ENCODE data around the gene HOXC13.
A peak's percentile ranks its signal among the peaks of the same experiment; 100 is the strongest.

Gene HOXC13

DNA sequence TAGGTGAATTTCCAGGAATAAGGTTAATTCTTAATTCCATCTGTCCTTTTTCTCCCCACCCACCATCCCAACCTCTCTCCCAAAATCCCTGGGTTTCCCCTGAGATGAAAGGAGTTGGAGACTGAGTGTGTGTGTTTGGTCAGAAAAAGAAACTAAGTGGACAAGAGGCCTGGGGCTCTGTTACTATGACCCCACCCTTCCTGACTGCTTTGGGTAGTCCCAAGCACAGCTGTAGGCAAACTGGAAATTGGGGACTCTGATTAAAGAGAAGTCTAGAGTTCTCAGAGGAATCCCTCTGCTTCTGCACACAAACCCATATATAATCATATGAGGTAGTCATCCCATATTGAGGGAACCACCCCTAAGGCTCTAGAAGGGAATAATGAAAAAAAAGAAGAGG, 9.1 kb downstream of the HOXC13 start:
- Mint-ChIP-seq H3K27ac (no peak overlapping the region), H3K9me3 (no peaks in the 10 kb centered on the region), H3K27me3 (peaks cover 100% of the 10 kb centered on the region), H3K4me1 (peaks cover 2% of the 10 kb centered on the region), H3K36me3 (no peaks in the 10 kb centered on the region), H3K4me3 (no peak overlapping the region)
- CTCF ChIA-PET = interaction anchor here (0.6 kb wide), 1 partner anchor 85 kb away, joined by 3 read pairs; no protein-coding TSS in a partner anchor
- no peak for DNase-seq

DNA sequence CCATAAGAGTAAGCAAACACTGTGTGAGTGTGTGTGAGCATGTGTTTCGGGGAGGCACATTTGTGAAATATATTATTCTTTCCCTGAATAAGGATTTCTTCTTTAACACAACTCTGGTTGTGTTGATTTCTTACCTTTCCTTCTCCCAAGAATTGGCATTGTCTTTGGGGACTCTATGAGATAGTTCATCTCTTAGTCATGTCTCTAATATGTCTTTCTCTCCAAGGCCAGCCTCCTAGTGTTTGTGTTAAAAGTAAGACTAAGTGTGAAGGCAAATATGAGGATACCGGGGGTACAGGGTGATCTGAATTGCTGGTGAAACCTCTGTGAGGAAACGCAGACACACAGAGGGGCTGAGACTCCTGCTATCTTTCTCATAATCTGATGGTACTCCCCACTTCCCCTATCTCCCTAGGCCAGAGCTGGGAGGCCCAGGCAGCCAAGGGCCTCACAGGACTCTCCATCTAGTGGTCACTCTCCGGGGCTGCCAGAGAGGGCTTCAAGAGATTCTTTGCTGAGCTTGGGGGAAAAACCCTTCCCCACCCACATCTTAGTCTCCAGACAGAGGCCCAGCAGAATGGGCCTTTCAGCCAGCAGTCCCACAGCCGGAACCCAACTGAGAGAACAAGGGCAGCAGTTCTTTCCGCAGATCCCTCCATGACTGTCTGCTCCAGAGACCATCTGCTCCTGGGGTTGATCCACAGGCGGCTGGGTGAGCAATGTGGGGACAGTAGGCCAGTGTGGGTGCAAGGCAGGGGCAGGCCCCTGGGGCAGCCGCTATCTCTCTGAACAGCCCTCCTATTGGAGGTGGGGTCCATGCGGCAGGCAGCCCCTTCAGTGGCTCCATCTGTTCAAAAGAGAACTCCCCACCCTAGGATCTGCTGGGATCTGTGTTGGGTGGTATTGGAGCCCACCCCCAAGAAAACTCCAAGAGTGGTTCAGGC, 10.3 kb downstream of the HOXC13 start:
- Mint-ChIP-seq H3K27ac (no peak overlapping the region), H3K9me3 (no peaks in the 10 kb centered on the region), H3K4me3 (no peak overlapping the region), H3K4me1 (peaks cover 2% of the 10 kb centered on the region), H3K27me3 (peaks cover 100% of the 10 kb centered on the region), H3K36me3 (peaks cover 2% of the 10 kb centered on the region)
- DNase-seq = no peak
- CTCF ChIA-PET = interaction anchor here (0.6 kb wide), 1 partner anchor 83 kb away, joined by 3 read pairs; no protein-coding TSS in a partner anchor

DNA sequence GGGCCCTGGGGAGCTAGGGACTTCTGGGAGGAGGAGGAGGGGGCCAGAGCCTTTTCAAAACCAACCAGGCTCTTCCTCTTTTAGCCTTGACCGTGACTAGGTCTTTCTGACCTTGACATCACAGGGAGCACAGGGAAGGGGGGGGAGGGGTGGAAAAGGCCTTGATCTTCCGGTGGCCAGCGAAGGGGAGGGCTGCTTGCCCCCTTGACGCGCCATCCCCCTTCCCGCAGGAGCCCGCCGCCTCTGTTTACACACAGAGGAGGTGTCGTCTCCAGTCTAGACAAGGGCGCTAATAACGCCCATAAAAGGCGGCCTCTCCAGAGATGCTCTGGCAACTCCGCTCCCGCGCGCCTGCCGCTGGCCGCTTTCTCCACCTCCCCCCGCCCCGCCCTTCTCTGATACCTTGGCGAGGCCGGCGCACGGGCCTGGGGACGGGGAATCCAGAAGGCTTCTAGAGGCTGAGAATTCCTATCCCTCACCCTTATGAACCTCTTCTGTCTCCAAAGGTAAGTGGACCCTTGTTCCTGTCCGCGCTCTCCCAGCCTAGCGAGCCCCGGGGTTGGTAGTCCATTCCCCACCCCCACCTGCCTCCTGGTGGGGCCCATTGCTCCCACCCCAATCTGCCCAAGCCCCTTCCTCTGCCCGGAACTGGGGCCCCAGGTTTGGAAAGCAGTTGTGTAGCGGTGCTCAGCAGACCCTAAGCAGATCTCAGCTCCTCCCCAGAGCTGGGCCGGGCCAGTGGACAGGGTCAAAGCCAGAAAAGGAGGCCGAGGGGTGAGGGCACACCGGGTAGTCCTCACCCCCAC, 11.2 kb downstream of the HOXC13 start:
- H3K27ac Mint-ChIP-seq = peak overlapping the region; percentile 71
- no peak overlapping the region for H3K4me3 Mint-ChIP-seq
- peaks cover 2% of the 10 kb centered on the region for H3K36me3 Mint-ChIP-seq
- no peaks in the 10 kb centered on the region for H3K9me3 Mint-ChIP-seq
- H3K4me1 Mint-ChIP-seq = peaks cover 2% of the 10 kb centered on the region
- H3K27me3 Mint-ChIP-seq = peaks cover 100% of the 10 kb centered on the region
- DNase-seq = no peak
- CTCF ChIA-PET = interaction anchor here (0.7 kb wide), 1 partner anchor 9 kb away, joined by 3 read pairs; no protein-coding TSS in a partner anchor

DNA sequence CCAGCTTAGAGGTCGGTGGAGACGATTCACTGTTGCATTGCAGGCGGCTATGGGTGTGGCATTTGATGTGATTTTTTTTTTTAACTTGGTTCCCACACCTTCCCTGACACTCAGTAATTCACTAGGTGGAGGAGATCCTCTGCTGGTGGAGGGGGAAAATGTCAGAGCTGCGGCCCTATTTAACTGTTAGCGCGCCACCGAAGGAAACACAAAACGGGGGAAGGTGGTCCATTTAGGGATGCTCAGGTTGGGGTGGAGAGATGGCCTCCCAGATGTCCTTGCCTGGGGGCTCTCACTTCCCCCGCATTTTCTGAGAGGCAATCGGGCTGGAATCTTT, 11.8 kb downstream of the HOXC13 start:
- Mint-ChIP-seq H3K27ac (peak overlapping the region; percentile 71), H3K4me3 (no peak overlapping the region), H3K4me1 (no peaks in the 10 kb centered on the region), H3K27me3 (peaks cover 100% of the 10 kb centered on the region), H3K36me3 (peaks cover 2% of the 10 kb centered on the region), H3K9me3 (no peaks in the 10 kb centered on the region)
- no peak for DNase-seq
- CTCF ChIA-PET = interaction anchor here (0.7 kb wide), 1 partner anchor 10 kb away, joined by 3 read pairs; no protein-coding TSS in a partner anchor

DNA sequence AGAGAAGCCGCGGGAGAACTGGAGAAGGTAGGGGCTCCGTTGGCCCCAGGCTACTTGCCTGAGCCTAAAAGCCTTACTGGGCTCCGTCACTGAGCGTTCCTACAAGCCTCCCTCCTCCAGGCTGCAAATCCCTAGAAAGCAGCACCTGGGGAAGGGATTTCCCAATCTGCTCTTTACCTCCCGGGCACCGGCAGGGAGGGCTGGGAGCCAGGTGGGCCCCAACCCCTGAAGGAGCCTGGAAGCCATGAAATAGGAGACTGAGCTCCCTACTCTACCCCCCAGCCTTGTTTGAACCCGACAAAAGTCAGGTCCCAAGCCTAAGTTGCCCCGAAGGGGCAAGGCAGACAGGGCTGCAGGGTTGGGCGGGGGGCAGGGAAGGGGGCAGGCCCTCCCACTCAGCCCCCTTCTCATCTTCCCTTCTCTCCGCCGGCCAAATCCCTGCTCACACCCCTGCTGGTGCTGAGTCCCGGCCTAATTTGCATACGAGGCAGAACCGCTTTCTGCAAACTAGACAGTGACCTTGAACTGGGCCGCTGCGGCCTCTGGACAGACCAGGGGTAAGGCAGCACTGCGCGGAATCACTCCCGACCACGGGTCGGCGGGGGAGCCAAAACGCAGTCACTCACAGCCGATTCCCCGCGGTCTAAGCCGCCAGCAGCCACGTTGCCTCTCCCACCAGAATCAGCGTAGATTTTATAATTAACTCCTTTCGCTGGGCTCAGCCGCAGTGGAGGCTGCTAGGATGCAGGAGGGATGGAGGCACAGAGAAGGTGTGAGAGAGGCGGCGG, 12.4 kb downstream of the HOXC13 start:
- Mint-ChIP-seq H3K4me1 (no peaks in the 10 kb centered on the region), H3K9me3 (no peaks in the 10 kb centered on the region), H3K36me3 (peaks cover 2% of the 10 kb centered on the region), H3K27ac (peak overlapping the region; percentile 74), H3K4me3 (peak overlapping the region; percentile 43), H3K27me3 (peaks cover 100% of the 10 kb centered on the region)
- CTCF ChIA-PET = interaction anchor here (1.1 kb wide), 1 partner anchor 10 kb away, joined by 4 read pairs; no protein-coding TSS in a partner anchor
- DNase-seq = no peak

DNA sequence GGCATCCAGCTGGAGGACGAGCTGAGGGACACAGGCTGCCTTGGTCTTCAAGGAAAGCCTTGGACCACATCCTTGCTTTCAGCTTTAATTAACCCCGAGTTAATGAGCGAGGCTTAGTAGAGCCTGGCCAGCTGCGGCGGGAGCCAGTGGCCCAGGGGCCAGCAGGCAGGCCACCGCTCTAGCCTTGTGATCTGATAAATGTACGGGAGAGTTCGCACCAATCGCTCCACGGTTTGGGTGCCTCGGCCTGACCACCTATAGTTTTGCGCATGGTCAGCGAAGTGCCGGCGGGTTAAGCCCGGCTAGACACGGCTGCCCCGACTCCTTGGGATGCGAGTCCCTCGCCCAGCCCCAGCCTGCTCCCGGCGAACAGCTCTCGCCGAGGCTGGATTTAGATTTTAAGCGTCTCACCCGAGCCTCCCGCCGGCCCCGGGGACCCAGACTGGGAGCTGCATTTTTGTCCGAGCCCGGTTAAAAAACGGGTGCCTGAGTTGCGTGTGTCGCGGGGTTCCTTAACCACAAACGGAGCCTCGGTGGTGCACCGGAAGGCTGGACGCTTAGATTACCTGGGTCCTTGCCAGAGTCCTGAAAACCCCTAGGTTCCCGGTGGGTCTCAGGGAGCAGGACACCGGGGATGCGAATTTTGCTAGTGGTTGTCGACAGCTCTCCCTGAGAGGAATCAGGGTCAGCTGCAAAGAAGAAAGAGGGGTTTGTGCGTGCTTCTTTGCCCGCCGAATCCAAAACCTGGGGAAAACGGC, 13.1 kb downstream of the HOXC13 start:
- no peak for DNase-seq
- H3K36me3 Mint-ChIP-seq = peaks cover 2% of the 10 kb centered on the region
- CTCF ChIA-PET = interaction anchor here (0.6 to 1.1 kb wide), 3 partner anchors 11 to 287 kb away, joined by 3 to 4 read pairs (median 3); partner anchors contain the start of gene HOXC8
- H3K4me1 Mint-ChIP-seq = peaks cover 2% of the 10 kb centered on the region
- H3K27ac Mint-ChIP-seq = peak overlapping the region; percentile 74
- no peaks in the 10 kb centered on the region for H3K9me3 Mint-ChIP-seq
- peaks cover 100% of the 10 kb centered on the region for H3K27me3 Mint-ChIP-seq
- peak overlapping the region; percentile 43 for H3K4me3 Mint-ChIP-seq

DNA sequence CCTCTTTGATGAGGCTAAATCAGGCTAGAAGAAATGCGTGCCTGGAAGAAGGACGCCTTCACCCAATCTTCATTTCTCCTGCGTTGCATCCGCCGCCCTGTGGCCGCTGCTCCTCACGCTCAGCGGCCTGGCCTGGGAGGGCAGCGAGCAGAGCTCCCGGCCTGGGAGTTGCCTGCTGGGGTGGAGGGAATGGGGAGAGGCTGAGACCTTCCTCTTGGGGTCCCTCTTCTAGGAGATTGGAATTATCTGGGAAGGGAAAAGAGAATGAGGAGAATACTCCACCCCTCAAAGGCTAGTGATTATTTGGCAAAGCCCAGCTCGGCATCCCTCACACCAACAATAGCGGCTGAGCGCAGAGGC, 13.7 kb downstream of the HOXC13 start:
- H3K27ac Mint-ChIP-seq = peak overlapping the region; percentile 74

DNA sequence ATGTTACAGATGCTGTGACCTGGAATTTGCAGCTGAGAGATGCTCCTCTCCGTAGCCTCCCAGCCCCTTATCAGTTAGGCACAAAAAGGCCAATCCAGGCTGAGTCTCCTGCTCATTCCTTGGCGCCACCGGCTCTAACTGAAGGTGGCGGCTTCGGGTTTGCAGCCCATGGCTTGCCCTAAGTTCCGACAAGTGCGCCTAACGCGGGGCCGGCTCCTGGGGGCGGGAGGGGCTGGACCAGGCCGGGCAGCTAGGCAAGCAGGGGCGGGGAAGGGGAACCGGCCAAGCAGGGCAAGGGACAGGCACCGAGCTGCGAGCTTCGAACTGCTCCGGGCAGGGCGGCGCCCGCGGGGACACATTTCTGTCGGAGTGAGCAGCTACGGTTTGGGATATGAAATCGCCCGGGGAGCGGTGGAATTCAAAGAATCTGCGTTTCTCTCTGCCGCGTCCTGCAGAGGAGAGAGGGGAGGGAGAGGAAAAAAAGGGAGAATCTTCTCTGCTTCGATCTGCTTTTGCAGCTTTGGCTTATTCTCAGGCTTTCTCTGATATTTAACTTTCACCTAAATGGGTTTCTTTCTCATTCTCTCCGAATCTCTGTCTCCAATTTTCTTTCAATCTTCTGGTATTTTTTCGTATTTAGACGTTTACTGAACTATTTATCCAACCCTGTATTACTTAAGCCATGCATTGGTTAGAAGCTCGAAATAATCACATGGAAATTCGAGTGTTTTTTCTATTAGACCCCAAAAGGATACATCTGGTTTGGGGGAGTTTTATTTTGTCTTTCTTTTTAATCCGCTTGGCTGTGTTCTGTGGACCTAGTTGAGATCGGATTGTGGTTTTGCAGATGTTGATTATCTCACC, 14.5 kb downstream of the HOXC13 start:
- H3K36me3 Mint-ChIP-seq = peaks cover 2% of the 10 kb centered on the region
- H3K4me3 Mint-ChIP-seq = no peak overlapping the region
- peaks cover 100% of the 10 kb centered on the region for H3K27me3 Mint-ChIP-seq
- CTCF ChIA-PET = interaction anchor here (0.6 kb wide), 1 partner anchor 54 kb away, joined by 3 read pairs; no protein-coding TSS in a partner anchor
- H3K27ac Mint-ChIP-seq = peak overlapping the region; percentile 74
- peaks cover 7% of the 10 kb centered on the region for H3K4me1 Mint-ChIP-seq
- H3K9me3 Mint-ChIP-seq = no peaks in the 10 kb centered on the region
- no peak for DNase-seq

More for the DNA sequence above, 13.7 kb downstream of the HOXC13 start:
- no peaks in the 10 kb centered on the region for H3K9me3 Mint-ChIP-seq
- H3K36me3 Mint-ChIP-seq = peaks cover 2% of the 10 kb centered on the region
- CTCF ChIA-PET = interaction anchor here (0.6 to 0.7 kb wide), 2 partner anchors 57 to 287 kb away, joined by 3 read pairs; partner anchors contain the start of gene HOXC8
- H3K4me3 Mint-ChIP-seq = no peak overlapping the region
- DNase-seq = no peak
- peaks cover 100% of the 10 kb centered on the region for H3K27me3 Mint-ChIP-seq
- peaks cover 7% of the 10 kb centered on the region for H3K4me1 Mint-ChIP-seq

DNA sequence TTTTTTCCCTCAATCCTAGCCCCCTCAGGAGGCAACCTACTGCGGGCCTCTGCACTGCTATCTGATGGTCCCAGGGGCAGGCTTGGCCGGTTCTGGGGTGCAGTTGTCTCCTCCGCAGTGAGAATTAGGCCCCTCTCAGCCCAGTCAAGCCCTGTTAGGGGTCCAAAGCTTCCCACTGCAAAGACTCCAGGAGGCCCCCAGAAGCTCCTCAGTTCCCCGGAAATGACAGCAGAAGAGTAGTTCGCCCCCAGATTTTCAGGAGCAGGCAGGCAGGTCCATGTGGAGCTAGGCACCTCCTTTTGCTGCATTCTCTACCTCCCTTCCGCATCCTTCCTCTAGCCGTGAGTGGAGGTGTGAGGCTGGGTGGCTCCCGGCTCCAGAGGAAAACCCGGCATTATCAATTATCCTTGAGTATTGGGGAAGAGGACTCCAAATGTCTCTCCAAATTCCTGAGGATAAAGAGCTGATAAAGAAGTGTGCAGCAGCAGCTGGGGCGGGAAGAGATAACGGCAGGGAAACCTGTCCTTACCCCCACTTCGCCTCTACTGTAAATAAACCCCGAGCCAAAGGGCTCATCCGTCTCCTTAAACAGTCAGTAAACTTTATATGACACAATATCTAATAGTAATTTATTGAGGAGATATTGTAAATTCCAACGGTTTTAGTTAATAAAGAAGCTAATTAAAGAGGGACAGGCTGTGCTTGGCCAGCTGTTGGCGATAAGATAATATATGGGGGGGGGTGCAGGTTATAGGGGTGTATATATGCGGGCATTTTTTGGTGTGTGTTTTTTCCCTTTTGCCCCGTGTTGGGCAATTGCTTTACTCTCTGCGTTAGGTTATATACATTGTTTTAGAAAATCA, 15.4 kb downstream of the HOXC13 start:
- Mint-ChIP-seq H3K4me1 (peaks cover 7% of the 10 kb centered on the region), H3K4me3 (no peak overlapping the region), H3K36me3 (peaks cover 2% of the 10 kb centered on the region), H3K27me3 (peaks cover 100% of the 10 kb centered on the region), H3K9me3 (no peaks in the 10 kb centered on the region), H3K27ac (peak overlapping the region; percentile 42)
- no peak for DNase-seq
- CTCF ChIA-PET = interaction anchor here (0.6 to 1.4 kb wide), 2 partner anchors 16 to 53 kb away, joined by 3 read pairs; partner anchors contain the start of gene HOXC13

DNA sequence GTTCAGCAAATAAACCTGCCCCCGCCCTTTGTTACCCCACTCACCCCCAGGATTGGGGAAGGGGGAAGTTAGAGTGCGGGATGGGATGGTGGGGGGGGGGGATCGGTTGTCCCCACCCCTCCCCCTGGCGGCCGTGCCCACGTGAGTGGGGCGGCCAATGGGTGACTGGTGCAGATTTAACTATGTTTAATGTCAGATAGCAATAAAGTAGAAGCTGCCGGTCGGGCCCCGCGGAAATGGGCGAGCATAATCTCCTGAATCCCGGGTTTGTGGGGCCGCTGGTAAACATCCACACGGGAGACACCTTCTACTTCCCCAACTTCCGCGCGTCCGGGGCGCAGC, 16.0 kb downstream of the HOXC13 start, which contains the start of gene HOXC12:
HOXC12 (plus strand) TSS at position 210 of the 342 bp plus-strand sequence; CDS start at position 237, 27 bp downstream.
- CTCF ChIA-PET = interaction anchor here (1.4 kb wide), 1 partner anchor 17 kb away, joined by 3 read pairs; the partner anchor contains the start of gene HOXC13
- no peak for DNase-seq
- peaks cover 7% of the 10 kb centered on the region for H3K4me1 Mint-ChIP-seq
- no peak within 1 kb of the TSS for H3K4me3 Mint-ChIP-seq
- H3K9me3 Mint-ChIP-seq = no peaks in the 10 kb centered on the region
- H3K36me3 Mint-ChIP-seq = peaks cover 2% of the 10 kb centered on the region
- peaks cover 100% of the 10 kb centered on the region for H3K27me3 Mint-ChIP-seq
- peak within 1 kb of the TSS; percentile 64 for H3K27ac Mint-ChIP-seq

DNA sequence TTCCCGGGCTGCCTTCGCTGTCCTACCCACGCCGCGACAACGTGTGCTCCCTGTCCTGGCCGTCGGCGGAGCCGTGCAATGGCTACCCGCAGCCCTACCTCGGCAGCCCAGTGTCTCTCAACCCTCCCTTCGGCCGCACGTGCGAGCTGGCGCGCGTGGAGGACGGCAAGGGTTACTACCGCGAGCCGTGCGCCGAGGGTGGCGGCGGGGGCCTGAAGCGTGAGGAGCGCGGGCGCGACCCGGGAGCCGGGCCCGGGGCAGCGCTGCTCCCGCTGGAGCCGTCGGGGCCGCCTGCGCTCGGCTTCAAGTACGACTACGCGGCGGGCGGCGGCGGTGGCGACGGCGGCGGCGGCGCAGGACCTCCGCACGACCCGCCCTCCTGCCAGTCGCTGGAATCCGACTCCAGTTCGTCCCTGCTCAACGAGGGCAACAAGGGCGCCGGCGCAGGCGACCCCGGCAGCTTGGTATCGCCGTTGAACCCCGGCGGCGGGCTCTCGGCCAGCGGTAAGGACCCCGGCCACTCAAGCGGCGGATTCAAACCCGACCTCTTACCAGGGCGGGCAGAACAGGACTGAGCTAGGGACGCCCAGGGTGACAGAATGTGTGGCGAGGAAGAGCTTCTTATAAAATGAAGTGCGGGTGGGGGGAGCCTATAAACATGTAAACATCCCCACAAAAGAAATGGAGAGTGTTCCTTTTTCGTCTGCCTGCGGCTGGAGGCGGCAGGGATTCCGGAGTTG, 16.6 kb downstream of the HOXC13 start:
- Mint-ChIP-seq H3K4me3 (no peak overlapping the region), H3K27ac (peak overlapping the region; percentile 64), H3K27me3 (peaks cover 100% of the 10 kb centered on the region), H3K36me3 (peaks cover 2% of the 10 kb centered on the region), H3K9me3 (no peaks in the 10 kb centered on the region), H3K4me1 (peaks cover 7% of the 10 kb centered on the region)
- CTCF ChIA-PET = interaction anchor here (1.4 kb wide), 1 partner anchor 17 kb away, joined by 3 read pairs; the partner anchor contains the start of gene HOXC13
- DNase-seq = no peak

Data from activated naive CD4-positive, alpha-beta T cell treated with anti-CD3 and anti-CD28 coated beads, Interleukin-2, amount 10 ng/mL, durations not matched to agents 7 days and 5 days (primary cell).